GM23338 (cell line): ENCODE measurements around the gene CHCHD3. TPM values are rescaled to one million over a fixed set of nuclear protein-coding genes. Genes with fewer than 3 reads are reported as not detected.
"Not testable (repeated sequence)": the region's sequence is repeated elsewhere in the genome, so short reads cannot be mapped to it uniquely, and the experiment has no call there.

Experiments
- ATAC-seq: fragments of 200-7000 bp; cut with Tn5 transposase; 3 replicates; pipeline ENCODE4 v1.9.1; 2020
- DNase-seq: peaks from one replicate; pipeline ENCODE4 v3.0.0-alpha.2; 2015; ENCODE audit warnings: low spot score
- H2AFZ ChIP-seq: fragments of 200-600 bp; sonication (generic); 2 replicates; pipeline ENCODE4 v1.8.0; 2016; ENCODE audit warnings: antibody characterized with exemption, mild to moderate bottlenecking, moderate library complexity
- H3F3A ChIP-seq: fragments of 200-600 bp; sonication (generic); replicated peaks from 2 replicates; pipeline ENCODE4 v1.8.0; 2017; ENCODE audit warnings: antibody characterized with exemption, mixed run types, low read depth
- H3K27ac ChIP-seq: fragments of 200-600 bp; sonication (generic); 2 replicates; pipeline ENCODE4 v1.6.1; 2016; ENCODE audit warnings: low read depth
- H3K27me3 ChIP-seq: fragments of 200-600 bp; sonication (generic); 2 replicates; pipeline ENCODE4 v1.8.0; 2016; ENCODE audit warnings: mild to moderate bottlenecking, mixed run types, moderate library complexity; ENCODE audit not compliant: insufficient read depth
- H3K36me3 ChIP-seq: fragments of 200-600 bp; sonication (generic); 2 replicates; pipeline ENCODE4 v1.8.0; 2016; ENCODE audit warnings: mild to moderate bottlenecking; ENCODE audit not compliant: insufficient read depth
- H3K4me1 ChIP-seq: fragments of 200-600 bp; sonication (generic); 2 replicates; pipeline ENCODE4 v1.8.0; 2016; ENCODE audit warnings: mild to moderate bottlenecking, moderate library complexity; ENCODE audit not compliant: insufficient read depth
- H3K4me2 ChIP-seq: fragments of 200-600 bp; sonication (generic); 2 replicates; pipeline ENCODE4 v1.7.1; 2017; ENCODE audit warnings: mixed run types
- H3K4me3 ChIP-seq: fragments of 200-600 bp; sonication (generic); 2 replicates; pipeline ENCODE4 v1.6.1; 2016; ENCODE audit warnings: mixed run types
- H3K79me2 ChIP-seq: fragments of 200-600 bp; sonication (generic); replicated peaks from 2 replicates; pipeline ENCODE4 v1.8.0; 2017; ENCODE audit warnings: mild to moderate bottlenecking; ENCODE audit not compliant: insufficient read depth
- H3K9me2 ChIP-seq: fragments of 200-600 bp; sonication (generic); 2 replicates; pipeline ENCODE4 v1.8.0; 2017; ENCODE audit not compliant: insufficient read depth
- H4K20me1 ChIP-seq: fragments of 200-600 bp; sonication (generic); replicated peaks from 2 replicates; pipeline ENCODE4 v1.8.0; 2017; ENCODE audit warnings: mild to moderate bottlenecking; ENCODE audit not compliant: insufficient read depth
- H3K27ac Mint-ChIP-seq: 2 replicates; pipeline ENCODE4 v1.8.0; 2020; ENCODE audit warnings: inconsistent platforms, mild to moderate bottlenecking, moderate library complexity, mixed read lengths
- H3K27me3 Mint-ChIP-seq: 3 replicates; pipeline ENCODE4 v1.8.0; 2022; ENCODE audit warnings: low read depth, mild to moderate bottlenecking, moderate library complexity, mixed read lengths, inconsistent platforms; ENCODE audit not compliant: insufficient read depth, poor library complexity
- H3K36me3 Mint-ChIP-seq: 3 replicates; pipeline ENCODE4 v1.8.0; 2021; ENCODE audit warnings: low read depth, mild to moderate bottlenecking, inconsistent platforms, moderate library complexity, mixed read lengths
- H3K4me1 Mint-ChIP-seq: 3 replicates; pipeline ENCODE4 v1.8.0; 2020; ENCODE audit warnings: mild to moderate bottlenecking, inconsistent platforms, mixed read lengths
- H3K4me3 Mint-ChIP-seq: 3 replicates; pipeline ENCODE4 v1.8.0; 2021; ENCODE audit warnings: moderate library complexity, mild to moderate bottlenecking, inconsistent platforms, mixed read lengths
- H3K9me3 Mint-ChIP-seq: 3 replicates; pipeline ENCODE4 v1.8.0; 2020; ENCODE audit warnings: moderate library complexity, mild to moderate bottlenecking, inconsistent platforms, mixed read lengths
- CREB1 ChIP-seq: fragments of 250-450 bp; sonication (Bioruptor Pico); IDR thresholded peaks from 2 replicates; pipeline ENCODE4 v1.5.0; 2020; ENCODE audit warnings: low read depth, mild to moderate bottlenecking, moderate library complexity
- ZNF331 ChIP-seq: fragments of 250-450 bp; sonication (Bioruptor Pico); IDR thresholded peaks from 2 replicates; pipeline ENCODE4 v1.5.0; 2020; ENCODE audit warnings: low read depth, mild to moderate bottlenecking, moderate library complexity
- polyA plus RNA-seq: library from polyadenylated mRNA; unstranded; fragments of >200 nt; fragmentation: Nextera tagmentation; extraction: Ambion mirVana; gene quantifications from 2 replicates; pipeline ENCODE4 v1.2.1, GENCODE V29; 2016
- total RNA-seq: library from RNA; depleted of rRNA; stranded (reverse); fragments of >200 nt; shearing (Covaris generic); gene quantifications from 2 replicates; pipeline ENCODE4 v1.2.3, GENCODE V29; 2014
- TF ChIP-seq, protein P1 (sequence below), 2 experiments: fragments of 200-600 bp in 1 of 2; sonication (generic) in 1 of 2; conservative IDR thresholded peaks; 2 replicates each; pipeline versions ENCODE4 v1.5.1 to v1.6.1; 2016 to 2017; ENCODE audit warnings: antibody characterized with exemption in 2 of 2, low read depth in 2 of 2, mild to moderate bottlenecking in 2 of 2, moderate library complexity in 1 of 2

The CHCHD3 gene
- total and polyA plus RNA-seq, 2 experiments from 2014 or later: 107 to 131 TPM

DNA sequence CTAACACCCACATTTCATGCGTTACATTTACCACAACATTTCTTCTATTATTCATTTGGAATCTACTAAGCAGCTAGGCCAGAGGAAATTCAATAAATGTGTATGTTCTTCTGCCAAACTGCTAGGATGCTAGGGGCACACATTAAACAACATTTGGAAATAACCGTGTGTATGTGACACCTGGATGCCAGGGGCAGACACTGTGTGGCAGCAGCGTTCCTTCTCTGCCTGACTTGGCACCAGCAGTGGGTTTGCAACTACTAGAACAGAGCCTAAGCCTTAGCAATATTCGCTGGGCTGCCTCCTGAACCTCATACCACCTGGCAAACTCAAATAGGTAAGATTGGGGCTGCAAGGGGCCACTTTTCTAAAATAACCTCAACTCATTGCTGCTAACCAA, 182.1 kb downstream of the CHCHD3 start:
- H3K4me1 Mint-ChIP-seq: no peaks in the 10 kb centered on the region; the same call in 2 of the 3 replicates
- no peak; the same call in 2 of the 3 replicates for ATAC-seq

DNA sequence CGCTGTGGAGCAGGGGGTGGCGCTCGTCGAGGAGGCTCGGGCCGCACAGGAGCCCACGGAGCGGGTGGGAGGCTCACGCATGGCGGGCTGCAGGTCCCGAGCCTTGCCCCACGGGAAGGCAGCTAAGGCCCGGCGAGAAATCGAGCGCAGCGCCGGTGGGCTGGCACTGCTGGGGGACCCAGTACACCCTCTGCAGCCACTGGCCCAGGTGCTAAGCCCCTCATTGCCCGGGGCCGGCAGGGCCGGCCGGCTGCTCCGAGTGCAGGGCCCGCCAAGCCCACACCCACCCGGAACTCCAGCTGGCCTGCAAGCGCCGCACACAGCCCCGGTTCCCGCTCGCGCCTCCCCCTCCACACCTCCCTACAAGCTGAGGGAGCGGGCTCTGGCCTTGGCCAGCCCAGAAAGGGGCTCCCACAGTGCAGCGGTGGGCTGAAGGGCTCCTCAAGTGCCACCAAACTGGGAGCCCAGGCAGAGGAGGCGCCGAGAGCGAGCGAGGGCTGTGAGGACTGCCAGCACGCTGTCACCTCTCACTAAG, 183.2 kb downstream of the CHCHD3 start:
- H3K27ac Mint-ChIP-seq, H3K4me3 ChIP-seq, H3K27ac ChIP-seq, DNase-seq, H3F3A ChIP-seq, H3K27me3 Mint-ChIP-seq, H3K9me2 ChIP-seq, H3K4me3 Mint-ChIP-seq, H3K27me3 ChIP-seq, H3K4me1 ChIP-seq, H3K9me3 Mint-ChIP-seq, H3K4me1 Mint-ChIP-seq, H4K20me1 ChIP-seq, H3K4me2 ChIP-seq, H3K36me3 ChIP-seq, ATAC-seq, H2AFZ ChIP-seq: not testable (repeated sequence)
- peaks cover 36% of the 10 kb centered on the region for H3K36me3 Mint-ChIP-seq
- peaks cover 19% of the 10 kb centered on the region for H3K79me2 ChIP-seq

More for the DNA sequence above, 182.1 kb downstream of the CHCHD3 start:
- DNase-seq: no peak
- H3K27ac ChIP-seq: no peak overlapping the region
- peaks cover 14% of the 10 kb centered on the region for H3K79me2 ChIP-seq
- no peaks in the 10 kb centered on the region for H3K9me3 Mint-ChIP-seq
- H2AFZ ChIP-seq: no peak overlapping the region
- H3K27me3 ChIP-seq: no peaks in the 10 kb centered on the region
- H3K4me1 ChIP-seq: no peaks in the 10 kb centered on the region
- H3K36me3 Mint-ChIP-seq: peaks cover 32% of the 10 kb centered on the region
- H3K4me2 ChIP-seq: no peak overlapping the region
- no peak overlapping the region for H3K4me3 ChIP-seq
- H3K27me3 Mint-ChIP-seq: peaks cover 5% of the 10 kb centered on the region
- no peak overlapping the region for H3K27ac Mint-ChIP-seq
- H3K4me3 Mint-ChIP-seq: no peak overlapping the region
- no peaks in the 10 kb centered on the region for H3F3A ChIP-seq
- H4K20me1 ChIP-seq: 0 out of 2 replicates have a peak, but pooled peaks cover 9% of the 10 kb centered on the region
- H3K9me2 ChIP-seq: 0 out of 2 replicates have a peak, but pooled peaks cover 3% of the 10 kb centered on the region
- TF ChIP-seq CREB1 (CRISPR knock-in tag): no peak
- TF ChIP-seq, protein P1, sequence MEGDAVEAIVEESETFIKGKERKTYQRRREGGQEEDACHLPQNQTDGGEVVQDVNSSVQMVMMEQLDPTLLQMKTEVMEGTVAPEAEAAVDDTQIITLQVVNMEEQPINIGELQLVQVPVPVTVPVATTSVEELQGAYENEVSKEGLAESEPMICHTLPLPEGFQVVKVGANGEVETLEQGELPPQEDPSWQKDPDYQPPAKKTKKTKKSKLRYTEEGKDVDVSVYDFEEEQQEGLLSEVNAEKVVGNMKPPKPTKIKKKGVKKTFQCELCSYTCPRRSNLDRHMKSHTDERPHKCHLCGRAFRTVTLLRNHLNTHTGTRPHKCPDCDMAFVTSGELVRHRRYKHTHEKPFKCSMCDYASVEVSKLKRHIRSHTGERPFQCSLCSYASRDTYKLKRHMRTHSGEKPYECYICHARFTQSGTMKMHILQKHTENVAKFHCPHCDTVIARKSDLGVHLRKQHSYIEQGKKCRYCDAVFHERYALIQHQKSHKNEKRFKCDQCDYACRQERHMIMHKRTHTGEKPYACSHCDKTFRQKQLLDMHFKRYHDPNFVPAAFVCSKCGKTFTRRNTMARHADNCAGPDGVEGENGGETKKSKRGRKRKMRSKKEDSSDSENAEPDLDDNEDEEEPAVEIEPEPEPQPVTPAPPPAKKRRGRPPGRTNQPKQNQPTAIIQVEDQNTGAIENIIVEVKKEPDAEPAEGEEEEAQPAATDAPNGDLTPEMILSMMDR (conservative IDR thresholded peaks at IDR 0.05; ENCODE audit: low read depth in 2 of 2): peak in 1 of 2 experiments; percentile 51; a peak in 2 of 4 replicates
- H3K36me3 ChIP-seq: no peaks in the 10 kb centered on the region

DNA sequence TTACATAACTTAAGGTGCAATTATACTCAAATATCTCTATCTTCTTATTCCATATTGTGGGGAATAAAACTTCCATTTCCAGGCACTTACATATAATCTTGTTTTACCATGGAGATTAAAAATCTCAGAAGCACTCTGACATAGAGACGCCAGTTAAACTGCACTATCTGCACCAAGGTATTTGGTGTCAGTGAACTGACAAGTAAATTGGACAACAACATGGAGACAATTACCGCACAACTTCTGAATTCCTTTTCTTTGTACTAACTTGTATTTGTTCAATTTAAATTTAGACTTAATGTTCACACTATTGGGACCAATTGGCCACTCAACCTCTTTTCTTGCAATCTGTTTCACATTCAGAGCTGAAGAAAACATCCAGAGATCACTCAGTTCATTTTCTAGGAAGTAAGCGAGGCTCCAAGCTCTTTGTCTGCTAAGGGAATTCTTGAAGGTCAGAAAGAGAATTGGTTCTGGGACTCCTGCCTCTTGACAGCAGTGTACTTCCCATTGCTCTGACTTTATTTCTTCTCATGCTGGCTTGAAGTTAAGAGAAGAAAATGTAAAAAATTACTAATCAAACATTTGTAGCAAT, 184.7 kb downstream of the CHCHD3 start:
- Histone ChIP-seq H4K20me1 (0 out of 2 replicates have a peak, but pooled peaks cover 6% of the 10 kb centered on the region), H2AFZ (no peak overlapping the region), H3K27ac (no peak overlapping the region), H3K9me2 (0 out of 2 replicates have a peak, but pooled peaks cover 4% of the 10 kb centered on the region), H3K36me3 (peaks cover 6% of the 10 kb centered on the region), H3K27me3 (no peaks in the 10 kb centered on the region), H3K79me2 (peaks cover 16% of the 10 kb centered on the region), H3K4me1 (no peaks in the 10 kb centered on the region), H3K4me2 (no peak overlapping the region), H3F3A (no peaks in the 10 kb centered on the region), H3K4me3 (no peak overlapping the region)
- Mint-ChIP-seq H3K9me3 (peaks cover 24% of the 10 kb centered on the region), H3K36me3 (peaks cover 43% of the 10 kb centered on the region), H3K27me3 (peaks cover 5% of the 10 kb centered on the region), H3K4me1 (no peaks in the 10 kb centered on the region; the same call in 2 of the 3 replicates), H3K4me3 (no peak overlapping the region), H3K27ac (no peak overlapping the region)
- DNase-seq: no peak
- no peak for TF ChIP-seq ZNF331 (CRISPR knock-in tag)
- ATAC-seq: no peak
